CD4-positive, alpha-beta T cell treated with Interleukin-15 for 1 hour (primary cell): ENCODE measurements around the gene CRIP2.

ENCODE experiments used
- DNase-seq: peaks from one replicate; pipeline ENCODE4 v3.0.0-alpha.2; 2020

CRIP2 gene

GRCh38 chr14:105500726-105501101, 26.1 kb downstream of the CRIP2 start:
- DNase-seq, result no peak

DNA sequence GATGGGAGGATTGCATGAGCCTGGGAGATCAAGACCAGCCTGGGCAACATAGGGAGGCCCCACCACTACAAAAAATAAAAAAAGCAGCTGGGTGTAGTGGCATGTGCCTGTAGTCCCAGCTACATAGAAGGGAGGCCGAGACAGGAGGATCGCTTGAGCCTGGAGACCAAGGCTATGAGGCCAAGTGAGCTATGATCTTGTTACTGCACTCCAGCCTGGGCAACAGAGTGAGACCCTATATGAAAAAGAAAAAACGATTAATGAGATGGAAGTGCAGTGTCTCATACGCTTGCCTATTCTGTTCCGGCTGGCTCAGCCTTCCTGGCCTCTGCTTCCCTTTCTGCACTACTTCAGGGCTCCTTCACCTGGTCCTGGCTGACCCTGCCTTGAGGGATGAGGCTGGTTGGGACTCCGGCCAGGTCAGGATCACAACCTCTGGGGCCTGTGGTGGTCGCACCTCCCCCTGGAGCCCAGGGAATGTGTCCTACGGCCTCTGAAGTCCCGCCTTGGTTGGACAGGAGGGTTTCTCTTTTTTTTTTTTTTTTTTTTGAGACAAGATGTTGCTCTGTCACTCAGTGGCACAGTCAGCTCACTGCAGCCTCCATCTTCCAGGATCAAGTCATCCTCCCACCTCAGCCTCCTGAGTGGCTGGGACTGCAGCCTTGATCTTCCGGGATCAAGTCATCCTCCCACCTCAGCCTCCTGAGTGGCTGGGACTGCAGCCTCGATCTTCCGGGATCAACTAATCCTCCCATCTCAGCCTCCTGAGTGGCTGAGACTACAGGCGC, 27.1 kb downstream of the CRIP2 start:
- no peak for DNase-seq

DNA sequence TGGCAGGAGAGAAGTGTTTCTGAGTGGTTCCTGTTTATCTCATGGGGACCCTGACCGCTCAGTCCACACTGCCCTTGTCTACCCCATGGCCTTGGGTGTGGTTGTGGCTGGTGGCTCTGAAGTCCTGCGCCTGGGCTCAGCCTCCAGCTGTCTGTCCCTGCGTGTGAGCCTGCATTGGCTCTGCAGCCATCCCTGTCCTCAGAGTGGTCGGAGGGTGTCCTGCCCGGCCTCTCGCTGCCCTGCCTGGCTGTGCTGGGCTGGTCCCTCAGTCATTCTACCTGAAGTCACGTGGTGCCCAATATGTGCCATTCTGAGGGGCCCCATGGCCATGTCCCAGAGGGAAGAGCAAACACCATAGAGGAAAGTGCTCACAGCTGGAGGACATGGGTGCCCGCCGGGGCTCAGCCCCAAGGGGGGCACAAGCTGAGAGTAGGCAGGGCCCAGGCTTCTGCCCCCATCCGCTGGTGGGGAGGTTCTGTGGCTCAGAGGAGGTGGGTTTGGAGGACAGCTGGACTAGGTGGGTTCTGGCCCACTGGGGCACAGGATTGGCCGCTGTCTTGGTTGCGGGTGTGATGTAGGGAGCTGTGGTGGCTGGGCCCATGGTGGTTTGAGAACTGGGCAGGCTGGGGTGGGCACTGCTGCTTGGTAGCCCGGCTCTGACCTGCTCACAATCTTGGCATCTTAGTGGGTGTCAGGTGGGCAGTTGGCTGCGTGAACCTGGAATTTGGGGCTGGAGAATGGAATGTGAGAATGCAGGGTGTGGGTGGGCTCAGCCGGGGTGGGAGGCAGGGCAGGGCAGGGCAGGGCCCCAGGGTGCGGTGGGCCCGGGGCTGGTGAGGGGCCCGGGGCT, 28.1 kb downstream of the CRIP2 start:
- DNase-seq, result peak; percentile 17

DNA sequence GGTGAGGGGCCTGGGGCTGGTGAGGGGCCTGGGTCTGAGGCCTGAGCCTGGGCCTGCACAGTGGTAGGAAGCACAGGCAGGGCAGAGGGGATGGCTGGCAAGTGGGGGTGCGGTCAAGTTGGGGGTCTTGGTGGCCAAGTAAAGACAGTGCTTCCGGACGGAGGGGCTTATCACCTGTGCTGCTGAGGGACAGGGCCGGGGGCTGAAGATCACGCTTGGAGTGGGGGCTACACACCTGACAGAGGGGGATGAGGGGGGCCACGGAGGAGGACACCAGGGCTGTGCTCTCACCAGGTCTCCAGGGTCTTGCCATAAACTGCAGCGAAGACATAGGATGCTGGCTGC, 28.6 kb downstream of the CRIP2 start:
- peak; percentile 21 for DNase-seq

DNA sequence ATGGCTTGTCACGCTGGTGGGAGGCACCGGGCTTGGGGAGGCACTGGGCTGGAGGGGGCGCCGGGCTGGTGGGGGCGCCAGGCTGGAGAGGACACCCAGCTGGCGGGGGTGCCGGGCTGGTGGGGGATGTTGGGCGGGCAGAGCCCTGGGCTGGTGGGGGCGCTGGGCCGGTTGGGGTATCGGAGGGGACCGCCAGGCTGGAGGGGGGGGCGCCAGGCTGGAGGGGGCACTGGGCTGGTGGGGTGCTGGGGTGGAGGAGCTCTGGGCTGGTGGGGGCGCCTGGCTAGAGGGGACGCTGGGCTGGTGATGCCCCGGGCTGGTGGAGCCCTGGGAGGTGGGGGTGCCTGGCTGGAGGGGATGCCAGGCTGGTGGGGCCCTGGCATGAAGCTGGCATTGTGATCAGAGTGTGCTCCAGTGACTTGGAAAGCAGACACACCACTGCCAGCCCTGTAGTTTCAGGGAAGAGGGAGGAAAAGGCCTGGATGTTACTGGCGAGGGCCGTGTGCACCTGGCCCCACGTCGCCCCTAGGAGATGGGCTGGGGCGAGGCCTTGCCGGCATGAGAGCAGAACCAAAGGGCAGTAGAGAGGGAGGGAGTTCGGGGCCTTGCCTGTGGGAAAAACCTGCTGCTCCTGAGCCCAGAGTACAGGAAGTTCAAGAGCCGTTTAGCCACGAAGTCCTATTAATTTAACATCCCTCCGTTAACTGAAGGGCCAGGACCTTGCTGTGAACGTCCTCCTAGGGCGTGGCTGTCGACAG, 29.5 kb downstream of the CRIP2 start:
- no peak for DNase-seq

DNA sequence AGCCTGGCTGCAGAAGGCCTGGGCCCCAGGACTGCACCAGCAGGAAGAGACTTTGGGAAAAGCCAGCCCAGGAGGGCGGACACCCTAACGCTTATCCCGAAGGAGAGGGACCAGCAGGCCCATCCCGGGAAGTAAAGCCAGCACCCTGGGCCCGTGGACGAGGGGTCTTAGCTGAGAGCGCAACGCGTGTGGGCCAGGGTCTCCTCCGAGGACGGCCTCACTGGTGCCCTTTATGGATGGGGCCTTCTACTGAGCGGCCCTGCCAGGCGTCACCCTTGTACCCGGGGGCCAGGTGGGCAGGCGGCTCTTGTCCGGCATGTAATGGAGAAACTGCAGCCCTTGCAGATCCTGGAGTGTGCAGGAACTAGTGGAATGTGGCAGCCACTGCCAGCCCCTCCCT, 30.5 kb downstream of the CRIP2 start:
- DNase-seq, result no peak

- no peak for DNase-seq
These were observed 32.6 kb downstream of the CRIP2 start for GRCh38 chr14:105507247-105507646.

- no peak for DNase-seq
These were observed 33.4 kb downstream of the CRIP2 start for GRCh38 chr14:105508069-105508468.

- DNase-seq, result no peak
These were observed 34.0 kb downstream of the CRIP2 start for GRCh38 chr14:105508601-105509000.

DNA sequence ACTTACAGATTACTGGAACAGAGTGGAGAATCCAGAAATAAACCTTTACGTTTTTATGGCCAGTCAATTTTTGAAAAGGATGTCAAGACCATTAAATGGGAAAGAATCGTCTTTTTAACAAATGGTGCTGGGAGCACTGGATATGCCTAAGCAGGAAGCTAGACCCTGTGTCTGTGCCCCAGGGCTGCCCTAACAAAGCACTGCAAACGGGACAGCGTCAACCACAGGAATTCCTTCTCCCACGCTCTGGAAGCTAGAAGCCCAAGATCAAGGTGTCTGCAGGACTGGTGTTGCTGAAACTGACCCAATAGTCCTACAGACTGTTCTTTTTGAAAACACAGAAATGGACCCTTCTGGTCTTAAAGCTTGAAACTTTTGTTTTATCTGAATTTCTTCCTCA, 42.5 kb downstream of the CRIP2 start:
- DNase-seq, result no peak

DNA sequence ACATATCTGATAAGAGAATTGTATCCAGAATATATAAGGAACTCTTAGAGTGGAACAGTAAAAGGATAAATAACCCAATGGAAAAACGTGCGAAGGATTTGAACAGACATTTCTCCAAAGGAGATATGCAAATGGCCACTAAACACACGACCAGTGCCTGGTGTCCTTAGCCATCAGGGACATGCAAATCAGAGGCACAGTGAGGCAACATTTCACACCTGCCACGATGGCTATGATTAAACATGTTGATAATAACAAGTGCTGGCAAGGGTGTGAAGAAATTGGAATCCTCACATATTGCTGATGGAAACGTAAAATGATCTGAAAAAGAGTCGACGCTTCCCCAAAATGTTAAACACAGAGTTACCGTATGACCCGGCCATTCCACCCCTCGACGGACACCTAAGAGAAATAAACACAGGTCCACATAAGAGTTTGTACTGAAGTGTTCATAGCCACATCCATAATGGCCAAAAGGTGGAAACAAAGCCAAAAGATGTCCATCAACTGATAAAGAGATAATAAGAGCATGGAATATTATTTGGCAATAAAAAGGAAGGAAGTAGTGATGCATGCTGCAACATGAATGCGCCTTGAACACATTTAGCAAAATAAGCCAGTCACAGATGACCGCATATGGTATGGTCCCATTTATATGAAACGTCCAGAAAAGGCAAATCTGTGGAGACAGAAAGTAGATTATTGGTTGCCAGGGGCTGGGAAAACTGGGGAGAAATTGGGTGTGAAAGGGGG, 45.5 kb downstream of the CRIP2 start:
- no peak for DNase-seq

GRCh38 chr14:105525326-105525725, 50.7 kb downstream of the CRIP2 start:
- DNase-seq, result no peak

DNA sequence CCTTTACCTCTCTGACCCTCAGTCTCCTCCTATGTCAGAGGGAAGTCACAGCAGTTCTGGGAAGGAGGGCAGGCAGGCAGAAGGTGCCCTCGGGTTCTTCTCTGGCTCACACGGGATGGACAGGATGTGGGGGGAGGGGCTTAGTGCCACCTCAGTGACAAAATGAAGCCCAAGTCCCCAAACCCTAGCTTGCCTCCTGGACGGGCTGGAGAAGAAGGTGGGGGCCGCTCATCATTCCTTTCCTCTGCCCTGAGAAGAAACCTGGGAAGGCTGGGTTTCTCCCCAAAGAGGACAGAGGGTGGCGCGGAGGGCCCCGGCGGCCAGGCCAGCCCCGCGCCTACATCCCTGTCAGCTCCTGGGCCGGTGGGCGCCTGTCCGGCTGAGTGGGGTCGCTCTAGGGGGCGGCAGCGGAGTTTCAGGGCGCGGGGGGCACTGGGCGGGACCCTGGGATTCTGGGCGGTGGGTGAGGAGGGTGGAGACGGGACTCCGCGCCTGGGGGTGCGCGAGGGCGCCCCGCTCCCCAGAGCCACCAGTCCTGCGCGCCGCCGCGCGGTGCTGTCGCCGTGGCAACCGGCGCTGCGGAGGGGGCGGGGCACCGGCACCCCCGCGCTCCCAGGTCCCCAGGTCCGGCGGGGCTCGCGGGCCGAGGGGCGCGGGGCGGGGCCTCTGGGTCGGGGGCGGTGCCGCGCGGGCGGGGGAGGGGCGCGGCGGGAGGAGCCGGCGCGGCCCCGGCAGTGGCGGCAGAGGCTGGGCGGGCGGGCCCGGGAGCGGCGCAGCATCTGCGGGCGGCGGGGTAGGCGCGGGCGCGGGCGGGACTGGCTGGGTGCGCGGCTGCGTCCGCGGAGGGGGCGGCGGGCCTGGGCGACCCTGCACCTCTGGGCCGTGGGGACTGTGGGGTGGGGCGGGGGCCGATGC, 51.5 kb downstream of the CRIP2 start, which contains the start of gene TMEM121:
TMEM121 (plus strand) TSS at position 723 of the 915 bp plus-strand sequence. CDS start 2,252 bp downstream, outside the sequence.
- no peak for DNase-seq

- no peak for DNase-seq
These were observed 52.3 kb downstream of the CRIP2 start for GRCh38 chr14:105526776-105527380.

DNA sequence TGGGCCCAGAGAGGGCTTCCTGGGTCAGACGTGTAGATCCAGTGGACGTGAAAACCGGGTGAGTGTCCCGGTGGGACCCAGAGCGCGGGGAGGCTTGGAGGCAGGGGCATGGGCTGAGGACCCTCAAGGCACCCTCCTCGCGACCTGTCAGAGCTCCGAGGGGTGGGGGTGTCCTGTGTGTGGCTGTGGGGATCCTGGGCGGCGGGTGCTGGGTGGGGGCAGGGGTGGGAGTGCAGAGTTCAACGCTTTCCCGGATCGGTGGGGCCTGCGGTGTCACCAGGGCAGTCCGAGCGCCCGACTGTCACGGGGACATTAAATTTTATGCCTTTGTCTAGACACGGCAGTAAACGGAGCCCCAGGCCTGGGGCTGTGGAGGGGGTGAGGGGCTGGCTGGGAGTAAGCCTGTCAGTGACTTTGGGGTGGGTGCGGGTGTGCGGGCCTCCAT, 52.8 kb downstream of the CRIP2 start:
- no peak for DNase-seq

GRCh38 chr14:105527826-105528585, 53.4 kb downstream of the CRIP2 start:
- peak; percentile 76 for DNase-seq

DNA sequence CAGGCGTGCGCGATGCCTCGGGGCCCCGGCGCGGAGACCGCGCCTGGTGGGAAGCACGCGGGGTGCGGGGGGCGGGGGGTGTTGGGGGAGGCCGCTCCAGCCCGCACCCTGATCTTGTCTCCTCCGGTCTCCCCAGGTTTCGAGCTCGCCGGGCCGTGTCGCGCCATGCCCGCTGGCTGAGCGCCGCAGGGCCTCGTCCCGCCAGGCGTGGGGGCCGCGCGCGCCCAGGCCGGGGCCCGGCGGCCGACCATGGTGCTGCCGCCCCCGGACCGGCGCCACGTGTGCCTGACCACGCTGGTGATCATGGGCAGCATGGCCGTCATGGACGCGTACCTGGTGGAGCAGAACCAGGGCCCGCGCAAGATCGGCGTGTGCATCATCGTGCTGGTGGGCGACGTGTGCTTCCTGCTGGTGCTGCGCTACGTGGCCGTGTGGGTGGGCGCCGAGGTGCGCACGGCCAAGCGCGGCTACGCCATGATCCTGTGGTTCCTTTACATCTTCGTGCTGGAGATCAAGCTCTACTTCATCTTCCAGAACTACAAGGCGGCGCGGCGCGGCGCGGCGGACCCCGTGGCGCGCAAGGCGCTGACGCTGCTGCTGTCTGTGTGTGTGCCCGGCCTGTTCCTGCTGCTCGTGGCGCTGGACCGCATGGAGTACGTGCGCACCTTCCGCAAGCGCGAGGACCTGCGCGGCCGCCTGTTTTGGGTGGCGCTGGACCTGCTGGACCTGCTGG, 54.1 kb downstream of the CRIP2 start:
- no peak for DNase-seq

DNA sequence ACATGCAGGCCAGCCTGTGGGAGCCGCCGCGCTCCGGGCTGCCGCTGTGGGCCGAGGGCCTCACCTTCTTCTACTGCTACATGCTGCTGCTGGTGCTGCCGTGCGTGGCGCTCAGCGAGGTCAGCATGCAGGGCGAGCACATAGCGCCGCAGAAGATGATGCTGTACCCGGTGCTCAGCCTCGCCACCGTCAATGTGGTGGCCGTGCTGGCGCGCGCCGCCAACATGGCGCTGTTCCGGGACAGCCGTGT, 54.6 kb downstream of the CRIP2 start:
- DNase-seq, result no peak
